Activated T-cell treated with anti-CD3 and anti-CD28 coated beads, Interleukin-2, amount 50 U/mL, for 48 hours (primary cell): ENCODE data around the gene DYNC1I2.

Experiments
- DNase-seq, 2 experiments: peaks; one replicate each; pipeline ENCODE4 v3.0.0-alpha.2; 2020

The DYNC1I2 gene

GRCh38 chr2:171687287-171688128, at the start of gene DYNC1I2:
Gene DYNC1I2 (plus strand): TSS chr2:171687469. CDS start chr2:171690156, 2,687 bp downstream.
- peak; percentile 87 to 88 for DNase-seq

GRCh38 chr2:171651667-171652415, 35.4 kb upstream of the DYNC1I2 start:
- DNase-seq = no peak

- DNase-seq = no peak
Observed at GRCh38 chr2:171652416-171652785, 34.9 kb upstream of the DYNC1I2 start.

GRCh38 chr2:171655586-171655985, 31.7 kb upstream of the DYNC1I2 start:
- DNase-seq = no peak

- no peak for DNase-seq
Observed at GRCh38 chr2:171667041-171667440, 20.2 kb upstream of the DYNC1I2 start.

- no peak for DNase-seq
Observed at GRCh38 chr2:171668183-171668582, 19.1 kb upstream of the DYNC1I2 start.

GRCh38 chr2:171669121-171669520, 18.1 kb upstream of the DYNC1I2 start:
- no peak for DNase-seq

GRCh38 chr2:171670655-171671054, 16.6 kb upstream of the DYNC1I2 start:
- DNase-seq = no peak

GRCh38 chr2:171671867-171672266, 15.4 kb upstream of the DYNC1I2 start:
- DNase-seq = no peak

- no peak for DNase-seq
Observed at GRCh38 chr2:171673905-171674304, 13.4 kb upstream of the DYNC1I2 start.

GRCh38 chr2:171675810-171676345, 11.4 kb upstream of the DYNC1I2 start:
- DNase-seq = no peak

- no peak for DNase-seq
Observed at GRCh38 chr2:171678619-171679018, 8.7 kb upstream of the DYNC1I2 start.

GRCh38 chr2:171688129-171688465, 828 bp downstream of the DYNC1I2 start:
- no peak for DNase-seq

GRCh38 chr2:171692331-171692730, 5.1 kb downstream of the DYNC1I2 start:
- DNase-seq = no peak

- no peak for DNase-seq
Observed at GRCh38 chr2:171702781-171703556, 15.7 kb downstream of the DYNC1I2 start.

GRCh38 chr2:171703574-171704347, 16.5 kb downstream of the DYNC1I2 start:
- no peak for DNase-seq

- DNase-seq = no peak
Observed at GRCh38 chr2:171706152-171706803, 19.0 kb downstream of the DYNC1I2 start.

- no peak for DNase-seq
Observed at GRCh38 chr2:171707752-171708151, 20.5 kb downstream of the DYNC1I2 start.

- DNase-seq = no peak
Observed at GRCh38 chr2:171709011-171709685, 21.9 kb downstream of the DYNC1I2 start.

GRCh38 chr2:171711351-171711750, 24.1 kb downstream of the DYNC1I2 start:
- no peak for DNase-seq

- DNase-seq = no peak
Observed at GRCh38 chr2:171712051-171712450, 24.8 kb downstream of the DYNC1I2 start.
